ENCODE measurements around the gene SYTL3.
"Not testable (repeated sequence)": the region's sequence is repeated elsewhere in the genome, so short reads cannot be mapped to it uniquely, and the experiment has no call there.

Gene SYTL3

DNA sequence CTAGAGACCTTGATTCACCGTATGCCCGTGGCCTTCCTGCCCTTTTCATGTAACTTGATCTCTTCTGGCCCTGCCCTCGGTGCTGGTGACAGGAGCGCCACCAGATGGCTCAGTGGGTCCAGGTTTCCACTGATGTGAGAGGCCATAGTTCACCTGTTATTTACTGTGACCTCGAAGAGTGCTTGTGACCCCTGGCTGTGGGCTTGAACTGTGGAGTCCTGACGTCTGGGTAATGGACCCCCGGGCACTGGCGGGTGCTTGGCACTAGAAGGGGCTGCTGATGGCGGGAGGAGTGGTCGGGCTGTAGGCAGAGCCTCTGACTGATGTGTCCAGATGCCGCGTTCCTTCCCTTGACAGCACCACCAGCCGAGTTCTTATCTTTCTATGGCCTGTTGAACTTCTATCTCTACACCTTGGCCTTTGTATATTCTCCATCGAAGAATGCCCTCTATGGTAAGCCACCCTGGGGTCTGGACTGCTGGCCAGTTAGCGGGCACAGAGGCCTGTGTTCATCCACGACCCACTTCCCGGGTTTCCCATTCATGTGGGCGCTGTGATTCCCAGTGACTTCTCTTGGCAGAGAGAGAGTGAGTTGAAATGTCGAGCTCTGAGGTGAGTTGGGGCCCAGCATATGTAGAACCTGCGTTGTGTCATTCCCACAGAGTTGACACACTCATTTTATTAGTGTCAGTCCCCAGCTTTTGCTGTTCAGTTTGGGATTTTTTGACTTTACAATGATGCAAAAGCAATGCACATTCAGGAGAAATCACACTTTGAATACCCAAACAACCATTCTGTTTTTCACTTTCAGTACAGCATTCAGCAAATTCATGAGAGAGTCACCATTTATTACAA, 20.3 kb upstream of the SYTL3 start:
- Mint-ChIP-seq H3K27me3 (no peaks in the 10 kb centered on the region), H3K9me3 (no peaks in the 10 kb centered on the region)
- no peak for ATAC-seq

DNA sequence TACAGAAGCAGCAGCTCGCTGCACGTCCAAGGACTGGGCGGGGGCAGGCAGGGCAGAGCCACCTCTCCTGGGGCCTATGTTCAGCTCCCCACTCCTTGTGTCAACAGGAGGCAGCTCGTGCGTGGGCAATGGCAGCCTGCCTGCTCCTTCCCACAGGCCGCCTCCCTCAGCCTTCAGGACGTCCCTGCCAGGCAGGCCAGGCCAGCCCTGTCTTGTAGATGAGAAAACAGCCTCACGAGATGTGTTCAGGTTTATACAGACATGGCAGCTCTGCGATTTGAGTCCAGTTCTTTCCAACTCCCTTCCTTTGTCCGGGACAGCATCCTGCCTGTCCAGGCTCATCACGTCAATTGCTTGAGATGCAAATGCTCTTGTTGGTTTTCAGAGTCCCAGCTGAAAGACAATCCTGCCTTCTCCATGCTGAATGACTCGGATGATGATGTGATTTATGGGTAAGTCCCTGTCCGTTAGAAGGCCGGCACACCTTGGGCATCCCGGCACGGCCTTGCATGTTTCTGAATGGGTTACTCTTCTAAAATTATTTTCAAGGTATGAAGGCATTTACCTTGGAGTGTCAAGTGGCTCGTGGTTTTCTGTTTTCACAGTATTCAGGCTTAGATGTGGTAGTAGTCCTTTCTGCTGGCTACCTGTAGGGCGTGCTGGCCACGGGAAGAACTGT, 18.8 kb upstream of the SYTL3 start:
- H3K4me1 Mint-ChIP-seq, result no peaks in the 10 kb centered on the region
- H3K9me3 Mint-ChIP-seq, result no peaks in the 10 kb centered on the region
- no peak for ATAC-seq
- no peaks in the 10 kb centered on the region for H3K27me3 Mint-ChIP-seq
- peaks cover 48% of the 10 kb centered on the region for H3K36me3 Mint-ChIP-seq
- no peak overlapping the region for H3K4me3 Mint-ChIP-seq
- H3K27ac Mint-ChIP-seq, result no peak overlapping the region

More for the DNA sequence above, 20.3 kb upstream of the SYTL3 start:
- H3K36me3 Mint-ChIP-seq, result peaks cover 44% of the 10 kb centered on the region
- no peaks in the 10 kb centered on the region for H3K4me1 Mint-ChIP-seq
- peak overlapping the region; percentile 22 for H3K27ac Mint-ChIP-seq
- no peak overlapping the region for H3K4me3 Mint-ChIP-seq

- ATAC-seq, result no peak
- H3K36me3 Mint-ChIP-seq, result peaks cover 48% of the 10 kb centered on the region
- H3K9me3 Mint-ChIP-seq, result no peaks in the 10 kb centered on the region
- H3K4me3 Mint-ChIP-seq, result no peak overlapping the region
- peak overlapping the region; percentile 15 for H3K27ac Mint-ChIP-seq
- H3K27me3 Mint-ChIP-seq, result no peaks in the 10 kb centered on the region
- H3K4me1 Mint-ChIP-seq, result no peaks in the 10 kb centered on the region
These were observed 17.9 kb upstream of the SYTL3 start for GRCh38 chr6:158631678-158632537.

DNA sequence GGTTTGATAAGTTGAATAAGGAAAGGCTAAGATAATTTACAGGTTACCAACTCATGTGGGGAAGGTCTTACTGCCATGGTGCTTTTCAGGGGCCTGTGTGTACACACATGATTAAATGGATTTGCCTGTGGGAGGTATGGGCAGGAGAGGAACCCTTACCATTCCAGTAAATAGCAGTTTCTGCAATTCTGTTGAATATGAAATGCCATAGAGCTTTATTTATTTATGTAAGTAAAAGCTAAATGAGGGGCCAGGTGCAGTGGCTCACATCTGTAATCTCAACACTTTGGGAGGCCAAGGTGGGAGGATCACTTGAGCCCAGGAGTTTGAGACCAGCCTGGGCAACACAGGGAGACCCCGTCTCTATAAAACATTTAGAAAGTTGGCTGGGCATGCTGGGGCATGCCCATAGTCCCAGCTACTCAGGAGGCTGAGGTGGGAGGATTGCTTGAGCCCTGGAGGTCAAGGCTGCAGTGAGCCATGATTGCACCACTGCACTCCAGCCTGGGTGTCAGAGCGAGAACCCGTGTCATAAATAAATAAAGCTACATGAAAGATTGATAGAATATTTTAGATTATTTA, 17.2 kb upstream of the SYTL3 start:
- not testable (repeated sequence) for ATAC-seq, H3K4me1 Mint-ChIP-seq, H3K27me3 Mint-ChIP-seq, H3K9me3 Mint-ChIP-seq, H3K4me3 Mint-ChIP-seq
- Mint-ChIP-seq H3K27ac (peak overlapping the region; percentile 15), H3K36me3 (peaks cover 47% of the 10 kb centered on the region)

DNA sequence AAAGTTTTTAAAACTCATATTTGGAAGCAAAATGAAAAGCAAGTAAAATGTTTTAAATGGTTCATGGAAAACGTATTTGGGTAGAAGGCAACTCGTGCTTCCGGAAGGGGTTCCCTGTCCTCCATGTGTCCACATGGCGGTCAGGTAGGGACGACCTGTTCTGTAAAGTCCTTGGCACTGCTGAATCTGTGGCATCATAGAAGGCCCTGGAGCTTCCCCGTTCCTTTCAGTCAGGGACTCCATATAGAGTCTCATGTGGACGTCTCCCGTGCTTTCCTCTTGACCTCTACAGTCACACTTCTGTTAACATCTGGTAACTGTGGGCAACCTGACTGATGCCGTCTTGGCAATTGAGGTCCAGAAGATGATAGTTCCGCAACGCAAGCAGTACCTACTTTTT, 16.7 kb upstream of the SYTL3 start:
- H3K4me3 Mint-ChIP-seq, result no peak overlapping the region
- H3K9me3 Mint-ChIP-seq, result no peaks in the 10 kb centered on the region
- peaks cover 43% of the 10 kb centered on the region for H3K36me3 Mint-ChIP-seq
- peak overlapping the region; percentile 15 for H3K27ac Mint-ChIP-seq
- no peak for ATAC-seq
- H3K4me1 Mint-ChIP-seq, result no peaks in the 10 kb centered on the region
- no peaks in the 10 kb centered on the region for H3K27me3 Mint-ChIP-seq

GRCh38 chr6:158634695-158635426, 15.0 kb upstream of the SYTL3 start:
- Mint-ChIP-seq H3K27me3 (no peaks in the 10 kb centered on the region), H3K4me1 (peaks cover 10% of the 10 kb centered on the region), H3K27ac (peak overlapping the region; percentile 17), H3K36me3 (peaks cover 42% of the 10 kb centered on the region), H3K4me3 (no peak overlapping the region), H3K9me3 (no peaks in the 10 kb centered on the region)
- no peak for ATAC-seq

DNA sequence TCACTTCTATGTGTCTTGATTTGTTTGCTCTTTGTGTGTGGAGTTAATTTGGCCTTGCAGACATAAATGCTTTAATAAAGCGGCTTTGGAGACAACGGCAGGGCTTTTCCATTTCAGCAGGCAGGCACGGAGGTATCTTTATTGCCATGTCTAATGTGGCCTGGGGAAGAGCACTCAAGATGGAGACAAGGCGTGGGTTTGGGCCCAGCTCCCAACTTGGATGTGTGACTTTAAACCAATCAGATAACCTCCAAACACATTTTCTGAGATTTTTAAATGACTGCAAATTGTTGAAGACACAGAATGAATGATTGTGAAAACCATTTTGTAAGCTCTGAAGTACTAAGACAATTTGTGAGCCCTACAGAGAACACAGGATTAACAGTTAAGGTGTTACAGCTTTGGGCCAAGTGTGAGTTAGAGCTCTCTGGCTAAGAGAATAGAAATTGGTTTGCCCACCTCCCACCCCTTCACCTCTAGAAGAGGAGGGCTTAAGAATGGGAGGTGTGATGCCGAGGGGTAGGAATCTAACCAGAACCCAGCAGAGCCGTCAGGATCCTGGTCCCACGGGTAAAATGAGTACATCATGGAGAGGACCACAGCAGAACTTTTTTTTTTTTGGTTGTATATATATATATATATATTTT, 14.3 kb upstream of the SYTL3 start:
- no peak overlapping the region for H3K27ac Mint-ChIP-seq
- ATAC-seq, result no peak
- no peaks in the 10 kb centered on the region for H3K27me3 Mint-ChIP-seq
- H3K36me3 Mint-ChIP-seq, result peaks cover 48% of the 10 kb centered on the region
- H3K4me3 Mint-ChIP-seq, result no peak overlapping the region
- H3K9me3 Mint-ChIP-seq, result no peaks in the 10 kb centered on the region
- peaks cover 17% of the 10 kb centered on the region for H3K4me1 Mint-ChIP-seq

GRCh38 chr6:158636778-158637177, 13.1 kb upstream of the SYTL3 start:
- Mint-ChIP-seq H3K4me1 (peaks cover 28% of the 10 kb centered on the region), H3K36me3 (peaks cover 46% of the 10 kb centered on the region), H3K27ac (no peak overlapping the region)

DNA sequence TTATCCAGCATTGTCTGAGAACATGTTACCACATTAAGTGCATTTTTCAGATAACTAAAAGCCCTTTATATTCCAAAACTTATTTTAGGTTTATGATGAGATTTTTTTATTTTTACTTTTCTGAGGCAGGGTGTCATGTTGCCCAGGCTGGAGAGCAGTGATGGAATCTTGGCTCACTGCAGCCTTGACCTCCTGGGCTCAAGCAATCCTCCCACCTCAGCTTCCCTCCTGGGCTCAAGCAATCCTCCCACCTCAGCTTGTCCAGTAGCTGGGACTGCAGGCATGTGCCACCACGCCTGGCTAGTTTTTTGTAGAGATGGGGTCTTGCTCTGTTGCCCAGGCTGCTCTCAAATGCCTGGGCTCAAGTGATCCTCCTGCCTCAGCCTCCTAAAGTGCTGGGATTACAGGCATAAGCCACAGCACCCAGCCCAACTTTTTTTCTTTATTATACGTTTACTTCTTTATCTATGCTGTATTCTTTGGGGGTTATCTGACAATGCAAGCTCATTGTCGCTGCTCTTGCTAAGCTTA, 11.5 kb upstream of the SYTL3 start:
- no peaks in the 10 kb centered on the region for H3K27me3 Mint-ChIP-seq
- no peak overlapping the region for H3K4me3 Mint-ChIP-seq
- H3K36me3 Mint-ChIP-seq, result peaks cover 41% of the 10 kb centered on the region
- no peak for ATAC-seq
- no peaks in the 10 kb centered on the region for H3K9me3 Mint-ChIP-seq
- H3K4me1 Mint-ChIP-seq, result peaks cover 44% of the 10 kb centered on the region
- H3K27ac Mint-ChIP-seq, result no peak overlapping the region

More at GRCh38 chr6:158636778-158637177, 13.1 kb upstream of the SYTL3 start:
- no peak for ATAC-seq
- Mint-ChIP-seq H3K4me3 (no peak overlapping the region), H3K9me3 (no peaks in the 10 kb centered on the region), H3K27me3 (no peaks in the 10 kb centered on the region)

GRCh38 chr6:158639056-158639455, 10.8 kb upstream of the SYTL3 start:
- Mint-ChIP-seq H3K4me1 (peaks cover 50% of the 10 kb centered on the region), H3K27me3 (no peaks in the 10 kb centered on the region), H3K4me3 (no peak overlapping the region), H3K36me3 (peaks cover 41% of the 10 kb centered on the region), H3K27ac (no peak overlapping the region), H3K9me3 (no peaks in the 10 kb centered on the region)
- ATAC-seq, result no peak

DNA sequence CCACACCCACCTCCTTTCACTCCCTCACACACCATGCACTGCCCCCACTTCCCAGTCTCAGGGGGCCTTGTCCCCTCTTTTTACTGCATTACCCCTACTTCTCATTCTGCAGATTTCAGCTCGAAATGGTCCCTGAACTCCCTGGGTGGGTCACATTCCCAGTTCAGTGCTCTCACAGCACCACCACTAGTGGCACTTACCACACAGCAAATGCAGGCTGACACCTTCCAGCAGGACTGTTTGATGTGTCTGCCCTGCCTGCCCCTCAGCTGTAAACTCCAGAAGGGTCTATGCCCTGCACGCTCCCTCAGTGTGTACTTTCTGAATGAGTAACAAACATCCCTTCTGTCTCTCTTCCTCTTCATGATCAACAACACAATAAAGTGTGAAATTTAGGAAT, 9.3 kb upstream of the SYTL3 start:
- H3K27ac Mint-ChIP-seq, result peak overlapping the region; percentile 42
- peaks cover 57% of the 10 kb centered on the region for H3K4me1 Mint-ChIP-seq
- peaks cover 38% of the 10 kb centered on the region for H3K36me3 Mint-ChIP-seq
- no peaks in the 10 kb centered on the region for H3K27me3 Mint-ChIP-seq
- no peak for ATAC-seq
- H3K9me3 Mint-ChIP-seq, result no peaks in the 10 kb centered on the region
- H3K4me3 Mint-ChIP-seq, result no peak overlapping the region

- ATAC-seq, result no peak
- Mint-ChIP-seq H3K27ac (peak overlapping the region; percentile 81), H3K4me3 (peak overlapping the region; percentile 95), H3K4me1 (peaks cover 68% of the 10 kb centered on the region), H3K9me3 (no peaks in the 10 kb centered on the region), H3K27me3 (no peaks in the 10 kb centered on the region), H3K36me3 (peaks cover 22% of the 10 kb centered on the region)
These were observed 7.7 kb upstream of the SYTL3 start for GRCh38 chr6:158642097-158642601.

DNA sequence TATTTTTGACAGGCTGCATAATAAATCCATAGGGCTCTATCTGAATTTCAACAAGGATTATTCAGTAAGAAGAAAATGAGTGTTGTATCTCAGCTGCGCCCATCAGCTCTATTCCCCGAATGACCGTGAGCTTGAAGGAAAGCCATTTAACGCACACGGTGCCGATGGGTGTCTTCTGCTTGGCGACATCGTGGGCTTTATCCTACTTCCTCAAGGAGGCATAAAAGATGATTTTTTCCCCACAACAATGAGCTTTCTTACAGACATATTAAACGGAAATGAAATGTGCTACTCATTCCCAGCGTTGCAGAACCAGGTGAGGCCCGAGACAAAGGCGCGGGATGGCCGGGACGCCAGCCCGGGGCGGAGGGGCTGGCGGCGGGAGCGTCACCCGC, 6.0 kb upstream of the SYTL3 start:
- H3K4me3 Mint-ChIP-seq, result peak overlapping the region; percentile 95
- peak overlapping the region; percentile 81 for H3K27ac Mint-ChIP-seq
- no peak for ATAC-seq
- H3K9me3 Mint-ChIP-seq, result no peaks in the 10 kb centered on the region
- H3K36me3 Mint-ChIP-seq, result peaks cover 15% of the 10 kb centered on the region
- H3K4me1 Mint-ChIP-seq, result peaks cover 69% of the 10 kb centered on the region
- H3K27me3 Mint-ChIP-seq, result no peaks in the 10 kb centered on the region

All from stimulated activated memory B cell treated with anti-CD40 and anti-IgM and Interleukin-4, amounts not matched to agents 10 μg/mL and 1 μg/mL and 100 μg/mL, for 72 hours (primary cell).